IMR-90 (cell line): Measurements from ENCODE around the gene ALCAM. TPM values are rescaled to one million over a fixed set of nuclear protein-coding genes. Genes with fewer than 3 reads are reported as not detected.

Experiments
- ATAC-seq: fragments of 200-7000 bp; cut with Tn5 transposase; 2 replicates; pipeline ENCODE4 v1.9.1; 2020; ENCODE audit warnings: low read depth, mild to moderate bottlenecking, moderate library complexity
- BruUV-seq: library from RNA; stranded (reverse); fragments of 400-500 nt; replicated peaks from 2 replicates; lab custom pipeline; 2021; lab: Mats Ljungman, UMichigan
- CTCF ChIA-PET: fragments of 300-600 bp; formaldehyde crosslinking; extraction: SDS; loops from one replicate; lab custom pipeline; 2021; ENCODE audit warnings: antibody characterized with exemption; lab: Yijun Ruan, JAX
- POLR2A ChIA-PET: fragments of 300-600 bp; sonication (Branson Sonifier 250); formaldehyde crosslinking; loops from one replicate; lab custom pipeline; 2022; ENCODE audit warnings: antibody characterized with exemption; ENCODE audit not compliant: unreplicated experiment; lab: Charles Lee
- DNase-seq: peaks from one replicate; pipeline ENCODE4 v3.0.0; 2013
- H2AFZ ChIP-seq: replicated peaks from 2 replicates; pipeline ENCODE3; 2013; ENCODE audit warnings: low read length, mild to moderate bottlenecking; ENCODE audit not compliant: poor library complexity
- H2AK5ac ChIP-seq: 2 replicates; pipeline ENCODE4 v1.6.1; 2013; ENCODE audit warnings: low read depth, low read length, inconsistent platforms
- H2AK9ac ChIP-seq: replicated peaks from 2 replicates; pipeline ENCODE3; 2013; ENCODE audit warnings: mild to moderate bottlenecking, low read depth, low read length, moderate library complexity; ENCODE audit not compliant: poor library complexity
- H2BK120ac ChIP-seq: 2 replicates; pipeline ENCODE4 v1.6.1; 2013; ENCODE audit warnings: low read depth, low read length, inconsistent platforms
- H2BK15ac ChIP-seq: 3 replicates; pipeline ENCODE4 v1.6.1; 2013; ENCODE audit warnings: low read depth, low read length, inconsistent platforms
- H2BK20ac ChIP-seq: 2 replicates; pipeline ENCODE4 v1.6.1; 2013; ENCODE audit warnings: low read depth, mild to moderate bottlenecking, inconsistent platforms, low read length, moderate library complexity
- H2BK5ac ChIP-seq: 2 replicates; pipeline ENCODE4 v1.6.1; 2013; ENCODE audit warnings: mild to moderate bottlenecking, low read depth, low read length, inconsistent platforms; ENCODE audit not compliant: poor library complexity, severe bottlenecking
- H3K14ac ChIP-seq: replicated peaks from 2 replicates; pipeline ENCODE4 v1.6.1; 2013; ENCODE audit warnings: low read depth, low read length, inconsistent platforms
- H3K18ac ChIP-seq: 2 replicates; pipeline ENCODE4 v1.6.1; 2013; ENCODE audit warnings: low read depth, low read length, control low read depth
- H3K23ac ChIP-seq: 2 replicates; pipeline ENCODE4 v1.6.1; 2013; ENCODE audit warnings: low read depth, low read length, inconsistent platforms
- H3K27ac ChIP-seq: 2 replicates; pipeline ENCODE4 v1.5.1; 2013; ENCODE audit warnings: mild to moderate bottlenecking, control low read depth, low read length; ENCODE audit not compliant: insufficient read depth
- H3K27me3 ChIP-seq: 2 replicates; pipeline ENCODE4 v1.6.1; 2013; ENCODE audit warnings: low read length; ENCODE audit not compliant: control insufficient read depth, insufficient read depth
- H3K36me3 ChIP-seq: 2 replicates; pipeline ENCODE4 v1.6.1; 2013; ENCODE audit warnings: low read length, mixed read lengths; ENCODE audit not compliant: control insufficient read depth, insufficient read depth
- H3K4ac ChIP-seq: 2 replicates; pipeline ENCODE4 v1.6.1; 2013; ENCODE audit warnings: low read depth, low read length, inconsistent platforms
- H3K4me1 ChIP-seq: 2 replicates; pipeline ENCODE4 v1.6.1; 2013; ENCODE audit warnings: low read length, mixed read lengths; ENCODE audit not compliant: control insufficient read depth, insufficient read depth
- H3K4me2 ChIP-seq: 2 replicates; pipeline ENCODE4 v1.6.1; 2013; ENCODE audit warnings: low read depth, mild to moderate bottlenecking, control low read depth, low read length, moderate library complexity
- H3K4me3 ChIP-seq: 2 replicates; pipeline ENCODE4 v1.5.1; 2013; ENCODE audit warnings: low read depth, mild to moderate bottlenecking, control low read depth, low read length, moderate library complexity; ENCODE audit not compliant: insufficient read depth
- H3K56ac ChIP-seq: 2 replicates; pipeline ENCODE4 v1.6.1; 2013; ENCODE audit warnings: low read length, inconsistent platforms; ENCODE audit not compliant: insufficient read depth; ENCODE audit errors: extremely low read depth
- H3K79me1 ChIP-seq, 2 experiments: 2 replicates each; pipeline ENCODE4 v1.6.1; 2013; ENCODE audit warnings: low read length in 2 of 2, inconsistent platforms in 1 of 2, low read depth in 1 of 2
- H3K9ac ChIP-seq: 2 replicates; pipeline ENCODE4 v1.6.1; 2013; ENCODE audit warnings: low read depth, low read length, control low read depth
- H3K9me1 ChIP-seq: 2 replicates; pipeline ENCODE4 v1.6.1; 2013; ENCODE audit warnings: low read length, inconsistent platforms; ENCODE audit not compliant: insufficient read depth
- H3K9me3 ChIP-seq: 2 replicates; pipeline ENCODE4 v1.6.1; 2013; ENCODE audit warnings: low read length; ENCODE audit not compliant: control insufficient read depth, insufficient read depth
- H4K20me1 ChIP-seq: 2 replicates; pipeline ENCODE4 v1.6.1; 2013; ENCODE audit warnings: low read length, inconsistent platforms; ENCODE audit not compliant: insufficient read depth
- H4K5ac ChIP-seq: 2 replicates; pipeline ENCODE4 v1.6.1; 2013; ENCODE audit warnings: mild to moderate bottlenecking, low read depth, low read length, control low read depth
- H4K8ac ChIP-seq, 2 experiments: 2 replicates each; pipeline ENCODE4 v1.6.1; 2013; ENCODE audit warnings: low read depth in 2 of 2, low read length in 2 of 2, control low read depth in 1 of 2, inconsistent platforms in 1 of 2
- H4K91ac ChIP-seq: 2 replicates; pipeline ENCODE4 v1.6.1; 2013; ENCODE audit warnings: low read depth, low read length, inconsistent platforms; ENCODE audit not compliant: insufficient read depth
- BHLHE40 ChIP-seq: fragments of 150-350 bp; IDR thresholded peaks from 2 replicates; pipeline ENCODE4 v1.6.1; 2016; ENCODE audit warnings: mild to moderate bottlenecking, low read depth, low read length
- CEBPB ChIP-seq: IDR thresholded peaks from 2 replicates; pipeline ENCODE4 v1.6.1; 2012; ENCODE audit warnings: low read depth, low read length, improper control_type of control experiment
- CHD1 ChIP-seq: IDR thresholded peaks from 2 replicates; pipeline ENCODE4 v1.6.1; 2012; ENCODE audit warnings: low read depth, low read length, improper control_type of control experiment
- CTCF ChIP-seq: conservative IDR thresholded peaks from 2 replicates; pipeline ENCODE4 v1.5.1; 2012; ENCODE audit warnings: mild to moderate bottlenecking, low read depth, low read length, improper control_type of control experiment
- FOS ChIP-seq: fragments of 150-350 bp; IDR thresholded peaks from 2 replicates; pipeline ENCODE4 v1.6.1; 2016; ENCODE audit warnings: low read depth, low read length
- MAFK ChIP-seq: IDR thresholded peaks from 2 replicates; pipeline ENCODE4 v1.6.1; 2012; ENCODE audit warnings: low read depth, low read length, improper control_type of control experiment
- MAZ ChIP-seq: IDR thresholded peaks from 2 replicates; pipeline ENCODE4 v1.6.1; 2012; ENCODE audit warnings: low read depth, mild to moderate bottlenecking, low read length, improper control_type of control experiment, moderate library complexity, borderline replicate concordance
- MXI1 ChIP-seq: IDR thresholded peaks from 2 replicates; pipeline ENCODE4 v1.6.1; 2012; ENCODE audit warnings: low read depth, mild to moderate bottlenecking, low read length, moderate library complexity, borderline replicate concordance
- NFE2L2 ChIP-seq: fragments of 150-350 bp; IDR thresholded peaks from 2 replicates; pipeline ENCODE4 v1.6.1; 2016; ENCODE audit warnings: low read depth, mild to moderate bottlenecking, low read length
- POLR2A ChIP-seq: IDR thresholded peaks from 2 replicates; pipeline ENCODE4 v1.6.1; 2012; ENCODE audit warnings: mild to moderate bottlenecking, low read depth, low read length
- RAD21 ChIP-seq: IDR thresholded peaks from 2 replicates; pipeline ENCODE4 v1.6.1; 2012; ENCODE audit warnings: low read length, improper control_type of control experiment
- RCOR1 ChIP-seq: IDR thresholded peaks from 2 replicates; pipeline ENCODE4 v1.6.1; 2012; ENCODE audit warnings: mild to moderate bottlenecking, low read length, improper control_type of control experiment; ENCODE audit not compliant: insufficient replicate concordance
- RFX5 ChIP-seq: IDR thresholded peaks from 2 replicates; pipeline ENCODE4 v1.8.0; 2012; ENCODE audit warnings: low read depth, mild to moderate bottlenecking, low read length, moderate library complexity
- SMC3 ChIP-seq: fragments of 150-350 bp; IDR thresholded peaks from 2 replicates; pipeline ENCODE4 v1.6.1; 2016; ENCODE audit warnings: low read depth, mild to moderate bottlenecking, antibody characterized with exemption, low read length, moderate library complexity
- WGBS, 2 experiments: methylation state at CpG; one replicate each; pipeline versions ENCODE4 v1.1.5 to v1.1.7; 2013; ENCODE audit warnings: missing lambda C conversion rate in 2 of 2; ENCODE audit not compliant: insufficient read length in 1 of 2; ENCODE audit errors: extremely low coverage in 2 of 2; 5-methylcytosine and 5-hydroxymethylcytosine counted together
- dilution Hi-C: fragments of 300-500 bp; cut with HindIII; formaldehyde crosslinking; loops from one replicate; pipeline ENCODE4 v1.14.3; 2018; ENCODE audit warnings: low sequenced_read_pairs; ENCODE audit not compliant: unreplicated experiment
- in situ Hi-C: fragments of 300-500 bp; cut with MboI; formaldehyde crosslinking; loops from 3 replicates; pipeline ENCODE4 v1.14.3; 2019; ENCODE audit warnings: low sequenced_read_pairs, inconsistent platforms, mixed read lengths
- intact Hi-C: fragments of 100-400 bp; cut with micrococcal nuclease; formaldehyde crosslinking; loops from 2 replicates; pipeline ENCODE4 v1.10.0; 2022
- polyA plus RNA-seq, 3 experiments: library from polyadenylated mRNA; depleted of rRNA; stranded (reverse); fragments of >200 nt; gene quantifications; 2 replicates each; pipeline ENCODE4 v1.2.3, GENCODE V29; 2012; ENCODE audit warnings: low replicate concordance in 1 of 3
- total RNA-seq: library from RNA; depleted of rRNA; stranded (reverse); fragments of >200 nt; gene quantifications from 2 replicates; pipeline ENCODE4 v1.2.3, GENCODE V29; 2012
- TF ChIP-seq, protein P1 (sequence below): fragments of 150-350 bp; IDR thresholded peaks from 2 replicates; pipeline ENCODE4 v1.6.1; 2017; ENCODE audit warnings: mild to moderate bottlenecking, antibody characterized with exemption, low read length, low read depth
- TF ChIP-seq, protein P2 (sequence below): fragments of 150-350 bp; IDR thresholded peaks from 2 replicates; pipeline ENCODE4 v1.6.1; 2016; ENCODE audit warnings: low read depth, mild to moderate bottlenecking, low read length, moderate library complexity, borderline replicate concordance

The ALCAM gene
- total and polyA plus RNA-seq, 2 of the 4 experiments (the other 2 are of a cell fraction): 117 to 423 TPM

DNA sequence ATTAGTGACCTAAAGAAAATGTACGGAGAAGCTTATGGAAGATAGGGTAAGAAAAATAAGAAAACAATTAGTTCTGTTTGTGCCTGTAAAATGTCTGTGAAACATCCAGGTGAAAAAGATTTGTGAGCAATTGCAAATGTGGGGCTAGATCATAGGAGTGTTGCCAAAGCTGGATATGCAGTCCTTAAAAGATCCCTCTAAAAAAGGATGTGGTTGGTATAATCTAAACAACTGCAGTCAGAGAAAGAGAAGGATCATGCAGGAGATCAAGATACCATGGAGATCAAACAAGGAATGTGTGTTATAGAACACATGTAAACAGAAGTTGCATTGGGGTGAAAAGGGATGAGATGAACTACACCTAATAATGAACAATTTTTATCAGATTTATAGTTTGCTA is 116.8 kb downstream of the ALCAM start:
- TF ChIP-seq CHD1 (no peak), POLR2A (no peak), RCOR1 (no peak), MXI1 (no peak), MAZ (no peak), BHLHE40 (no peak), SMC3 (no peak), NFE2L2 (no peak), FOS (no peak), RFX5 (no peak), MAFK (no peak), CTCF (no peak), RAD21 (no peak), CEBPB (no peak)
- TF ChIP-seq, protein P1, sequence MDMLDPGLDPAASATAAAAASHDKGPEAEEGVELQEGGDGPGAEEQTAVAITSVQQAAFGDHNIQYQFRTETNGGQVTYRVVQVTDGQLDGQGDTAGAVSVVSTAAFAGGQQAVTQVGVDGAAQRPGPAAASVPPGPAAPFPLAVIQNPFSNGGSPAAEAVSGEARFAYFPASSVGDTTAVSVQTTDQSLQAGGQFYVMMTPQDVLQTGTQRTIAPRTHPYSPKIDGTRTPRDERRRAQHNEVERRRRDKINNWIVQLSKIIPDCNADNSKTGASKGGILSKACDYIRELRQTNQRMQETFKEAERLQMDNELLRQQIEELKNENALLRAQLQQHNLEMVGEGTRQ: no peak
- TF ChIP-seq, protein P2, sequence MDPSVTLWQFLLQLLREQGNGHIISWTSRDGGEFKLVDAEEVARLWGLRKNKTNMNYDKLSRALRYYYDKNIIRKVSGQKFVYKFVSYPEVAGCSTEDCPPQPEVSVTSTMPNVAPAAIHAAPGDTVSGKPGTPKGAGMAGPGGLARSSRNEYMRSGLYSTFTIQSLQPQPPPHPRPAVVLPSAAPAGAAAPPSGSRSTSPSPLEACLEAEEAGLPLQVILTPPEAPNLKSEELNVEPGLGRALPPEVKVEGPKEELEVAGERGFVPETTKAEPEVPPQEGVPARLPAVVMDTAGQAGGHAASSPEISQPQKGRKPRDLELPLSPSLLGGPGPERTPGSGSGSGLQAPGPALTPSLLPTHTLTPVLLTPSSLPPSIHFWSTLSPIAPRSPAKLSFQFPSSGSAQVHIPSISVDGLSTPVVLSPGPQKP: no peak
- dilution Hi-C loops (no loop called here), intact Hi-C loops (no loop called here), in situ Hi-C loops (no loop called here)
- ATAC-seq (peak; percentile 56; the same call in 1 of the 2 replicates), DNase-seq (peak; percentile 40)
- Histone ChIP-seq H3K18ac (no peak overlapping the region), H3K14ac (no peak overlapping the region), H2AK9ac (no peak overlapping the region), H3K4me1 (no peaks in the 10 kb centered on the region; the same call in 1 of the 2 replicates), H2AFZ (no peak overlapping the region), H4K5ac (no peak overlapping the region), H3K9me1 (peaks cover 3% of the 10 kb centered on the region; the same call in 1 of the 2 replicates), H3K9ac (no peak overlapping the region), H2BK20ac (no peak overlapping the region), H3K79me1 (peaks cover 20 to 52% of the 10 kb centered on the region in 2 experiments), H3K4me2 (peak overlapping the region; percentile 31; the same call in 1 of the 2 replicates), H4K91ac (no peak overlapping the region), H3K27me3 (no peaks in the 10 kb centered on the region), H3K36me3 (no peaks in the 10 kb centered on the region), H3K23ac (no peak overlapping the region), H3K56ac (no peak overlapping the region), H3K9me3 (0 out of 2 replicates have a peak, but pooled peaks cover 2% of the 10 kb centered on the region), H3K4me3 (no peak overlapping the region), H3K4ac (no peak overlapping the region), H4K20me1 (no peaks in the 10 kb centered on the region; the same call in 1 of the 2 replicates), H2BK120ac (no peak overlapping the region), H3K27ac (no peak overlapping the region), H2AK5ac (no peak overlapping the region), H4K8ac (no peak overlapping the region), H2BK5ac (no peak overlapping the region), H2BK15ac (no peak overlapping the region)
- WGBS, 2 experiments: no CpG with 5 or more reads among the region's 1 CpG
- POLR2A ChIA-PET: no interaction called here
- CTCF ChIA-PET: interaction anchor here (0.6 to 1.1 kb wide), 2 partner anchors 10 to 531 kb away, joined by 3 to 6 read pairs; no protein-coding TSS in a partner anchor
- BruUV-seq: no TSS peak
